Keratinocyte (primary cell): ENCODE measurements around the gene C16orf92. TPM values are rescaled to one million over a fixed set of nuclear protein-coding genes. Genes with fewer than 3 reads are reported as not detected.

Source experiments
- DNase-seq: peaks from one replicate; pipeline ENCODE4 v3.0.0-alpha.2; 2011; ENCODE audit warnings: low read depth, missing footprints, low spot score
- FAIRE-seq: peaks from 2 replicates; lab custom pipeline; 2011; peaks lifted over from hg19 to GRCh38; lab: Jason Lieb, UNC
- H2AFZ ChIP-seq: 2 replicates; pipeline ENCODE4 v1.6.0; 2012; ENCODE audit warnings: low read length, control low read depth, inconsistent platforms; ENCODE audit not compliant: control insufficient read depth
- H3K27ac ChIP-seq: 2 replicates; pipeline ENCODE4 v1.5.1; 2011; ENCODE audit warnings: low read length; ENCODE audit not compliant: control insufficient read depth, insufficient read depth
- H3K27me3 ChIP-seq: 3 replicates; pipeline ENCODE4 v1.6.0; 2011; ENCODE audit warnings: low read length; ENCODE audit not compliant: control insufficient read depth, insufficient read depth; ENCODE audit errors: extremely low read depth
- H3K36me3 ChIP-seq, 2 experiments: 2 replicates in 1 of 2; 3 replicates in 1 of 2; pipeline ENCODE4 v1.5.1; 2011; ENCODE audit warnings: low read length in 2 of 2, mild to moderate bottlenecking in 1 of 2; ENCODE audit not compliant: control insufficient read depth in 2 of 2, insufficient read depth in 2 of 2; ENCODE audit errors: extremely low read depth in 1 of 2
- H3K4me1 ChIP-seq: 3 replicates; pipeline ENCODE4 v1.5.1; 2011; ENCODE audit warnings: low read length; ENCODE audit not compliant: control insufficient read depth, insufficient read depth; ENCODE audit errors: extremely low read depth
- H3K4me2 ChIP-seq: 3 replicates; pipeline ENCODE4 v1.6.0; 2011; ENCODE audit warnings: low read depth, low read length; ENCODE audit not compliant: control insufficient read depth, insufficient read depth; ENCODE audit errors: extremely low read depth
- H3K4me3 ChIP-seq, 3 experiments: fragments of 200-600 bp in 1 of 3; sonication (generic) in 1 of 3; 2 replicates in 2 of 3; 3 replicates in 1 of 3; pipeline ENCODE4 v1.5.1; 2011 to 2016; ENCODE audit warnings: low read length in 3 of 3, mild to moderate bottlenecking in 3 of 3, control low read depth in 2 of 3, inconsistent platforms in 1 of 3, low read depth in 1 of 3, mixed read lengths in 1 of 3, mixed run types in 1 of 3, moderate library complexity in 1 of 3; ENCODE audit not compliant: control insufficient read depth in 2 of 3, insufficient read depth in 2 of 3; ENCODE audit errors: extremely low read depth in 1 of 3
- H3K79me2 ChIP-seq: 2 replicates; pipeline ENCODE4 v1.6.0; 2012; ENCODE audit warnings: low read length; ENCODE audit not compliant: control insufficient read depth, insufficient read depth
- H3K9ac ChIP-seq: 3 replicates; pipeline ENCODE4 v1.6.0; 2011; ENCODE audit warnings: low read length; ENCODE audit not compliant: control insufficient read depth, insufficient read depth; ENCODE audit errors: extremely low read depth
- H3K9me1 ChIP-seq: 3 replicates; pipeline ENCODE4 v1.6.0; 2011; ENCODE audit warnings: low read length; ENCODE audit not compliant: control insufficient read depth, insufficient read depth; ENCODE audit errors: extremely low read depth
- H3K9me3 ChIP-seq: 2 replicates; pipeline ENCODE4 v1.5.1; 2012; ENCODE audit warnings: low read depth, low read length; ENCODE audit not compliant: control insufficient read depth
- H4K20me1 ChIP-seq: 3 replicates; pipeline ENCODE4 v1.6.0; 2011; ENCODE audit warnings: low read length; ENCODE audit not compliant: control insufficient read depth, insufficient read depth; ENCODE audit errors: extremely low read depth
- CTCF ChIP-seq, 3 experiments: IDR thresholded peaks in 1 of 3; conservative IDR thresholded peaks in 1 of 3; optimal IDR thresholded peaks in 1 of 3; 2 replicates in 2 of 3; 3 replicates in 1 of 3; pipeline versions ENCODE3 to v1.5.1; 2011; ENCODE audit warnings: low read length in 3 of 3, mild to moderate bottlenecking in 3 of 3, moderate library complexity in 2 of 3, control low read depth in 1 of 3, inconsistent platforms in 1 of 3; ENCODE audit not compliant: insufficient read depth in 2 of 3; ENCODE audit errors: extremely low read depth in 1 of 3
- EZH2 ChIP-seq: IDR thresholded peaks from one replicate; pipeline ENCODE4 v1.6.1; 2012; ENCODE audit warnings: inconsistent platforms, mild to moderate bottlenecking, low read length, moderate library complexity
- dilution Hi-C: fragments of 300-500 bp; cut with MboI; formaldehyde crosslinking; loops from one replicate; pipeline ENCODE4 v1.7.0; 2020; ENCODE audit warnings: low sequenced_read_pairs; ENCODE audit not compliant: extremely low pct_ligation_motif_present
- polyA plus RNA-seq, 5 experiments: library from polyadenylated mRNA; depleted of rRNA in 3 of 5; stranded (reverse) in 3 of 5; stranded (forward) in 1 of 5; unstranded in 1 of 5; fragments of >200 nt; gene quantifications; 1 replicate in 1 of 5; 2 replicates in 3 of 5; 3 replicates in 1 of 5; pipeline versions ENCODE4 v1.2.1 to v1.2.3, GENCODE V29; 2011 to 2012; ENCODE audit warnings: missing spikeins in 2 of 5, low read depth in 1 of 5, low replicate concordance in 1 of 5

C16orf92 gene
- polyA plus RNA-seq, 1 donor (not counting 4 experiments of a cell fraction or from before 2014, with no cell fraction given), result not detected

DNA sequence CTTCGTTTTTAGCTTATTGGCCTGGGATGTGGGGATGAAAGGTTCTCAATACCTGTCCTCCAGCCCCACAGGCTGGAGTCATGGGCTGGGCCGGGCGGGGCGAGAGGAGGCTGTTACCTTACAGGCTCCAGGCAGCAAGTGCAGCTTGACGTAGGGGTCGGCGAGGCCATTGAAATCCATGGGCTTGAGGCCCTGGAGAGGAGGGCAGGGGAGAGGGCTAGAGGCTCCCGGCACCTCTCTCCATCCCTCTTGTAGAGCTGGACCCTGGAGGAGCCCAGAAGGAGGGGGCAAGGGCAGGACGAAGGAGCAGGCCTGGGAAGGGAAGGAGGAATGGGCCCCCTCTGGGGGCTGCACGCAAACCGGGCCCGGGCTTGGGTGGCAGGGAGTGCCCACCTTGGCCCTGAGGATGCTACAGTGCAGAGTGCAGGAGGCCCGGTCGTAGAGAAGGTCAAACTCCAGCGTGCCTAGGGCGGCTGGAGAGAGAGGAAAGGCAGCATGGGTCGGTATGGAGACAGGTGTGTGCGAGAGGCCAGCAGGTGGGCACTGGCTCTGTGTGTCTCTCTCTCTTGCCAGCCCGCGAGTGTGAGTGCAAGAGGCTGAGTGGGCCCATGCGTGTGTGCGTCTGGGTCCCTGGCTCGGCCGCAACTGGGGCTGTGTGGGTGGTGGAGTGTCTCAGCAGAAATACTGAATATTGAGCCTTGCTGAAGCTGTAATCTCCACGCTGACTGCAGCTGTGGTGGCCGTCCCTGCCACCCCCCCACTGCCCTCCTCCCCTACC is 13.7 kb upstream of the C16orf92 start:
- Histone ChIP-seq H3K4me2 (no peak overlapping the region), H3K36me3 (peaks cover 0 to 1% of the 10 kb centered on the region in 2 experiments), H3K4me3 (no peak overlapping the region), H3K9me3 (no peaks in the 10 kb centered on the region), H3K79me2 (no peaks in the 10 kb centered on the region), H3K4me1 (peaks cover 3% of the 10 kb centered on the region), H2AFZ (no peak overlapping the region), H3K9ac (no peak overlapping the region), H3K27ac (no peak overlapping the region), H3K27me3 (peaks cover 28% of the 10 kb centered on the region), H3K9me1 (no peaks in the 10 kb centered on the region), H4K20me1 (no peaks in the 10 kb centered on the region)
- dilution Hi-C loops, result no loop called here
- no peak for FAIRE-seq
- TF ChIP-seq EZH2, result no peak
- TF ChIP-seq CTCF (optimal IDR thresholded peaks at IDR 0.05 in 1 of 3, IDR thresholded peaks at IDR 0.05 in 1 of 3, conservative IDR thresholded peaks at IDR 0.05 in 1 of 3; ENCODE audit: extremely low read depth in 1 of 3, insufficient read depth in 2 of 3, low read length in 3 of 3), result no peak
- no peak for DNase-seq

DNA sequence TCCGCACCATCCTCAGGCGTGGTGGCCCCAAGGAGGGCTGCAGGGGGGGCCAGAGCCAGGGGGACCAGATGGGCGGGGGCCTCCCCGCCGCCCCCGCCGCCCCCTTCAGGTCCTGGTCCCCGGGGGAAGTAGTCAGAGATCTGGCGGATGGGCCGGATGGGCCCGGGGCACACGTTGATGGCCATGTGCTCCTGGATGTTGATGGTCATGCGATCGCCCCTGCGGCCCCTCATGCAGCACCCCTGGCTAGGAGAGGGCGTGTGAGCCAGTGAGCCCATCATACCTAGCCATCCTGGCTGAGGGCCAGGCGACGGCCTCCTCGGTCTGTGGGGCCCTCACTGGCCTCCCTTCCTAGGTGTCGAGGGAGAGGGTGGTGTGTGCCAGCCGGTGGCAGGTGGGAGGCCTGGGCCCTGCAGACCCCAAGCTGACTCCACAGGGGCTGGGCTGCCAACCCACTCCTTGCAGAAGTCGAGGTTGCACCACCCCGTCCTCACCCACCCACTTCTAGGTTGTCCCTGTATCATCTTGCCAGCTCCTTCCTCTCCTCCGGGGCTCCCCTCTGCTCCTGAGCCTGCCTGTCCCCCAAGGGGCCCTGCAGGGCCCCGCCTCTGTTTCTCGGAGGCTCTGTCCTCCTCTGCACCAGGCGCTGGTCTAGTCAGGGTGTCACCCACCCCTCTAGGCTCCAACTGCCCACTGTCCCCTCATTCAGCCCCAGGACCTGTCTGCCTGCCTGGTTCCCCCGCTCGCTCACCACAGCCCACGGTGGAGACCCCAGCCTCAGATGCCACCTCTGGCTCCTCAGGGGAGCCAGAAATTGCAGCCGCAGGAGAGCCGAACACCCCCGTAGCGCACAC is 12.8 kb upstream of the C16orf92 start:
- no peaks in the 10 kb centered on the region for H3K9me1 ChIP-seq
- H3K4me3 ChIP-seq, result peak overlapping the region in 2 of 3 experiments; percentile 18 to 32
- H3K4me1 ChIP-seq, result peaks cover 3% of the 10 kb centered on the region
- H3K27me3 ChIP-seq, result peaks cover 28% of the 10 kb centered on the region
- peak overlapping the region; percentile 48 for H3K4me2 ChIP-seq
- no peaks in the 10 kb centered on the region for H3K9me3 ChIP-seq
- no peak overlapping the region for H3K27ac ChIP-seq
- DNase-seq, result no peak
- TF ChIP-seq CTCF (optimal IDR thresholded peaks at IDR 0.05 in 1 of 3, IDR thresholded peaks at IDR 0.05 in 1 of 3, conservative IDR thresholded peaks at IDR 0.05 in 1 of 3; ENCODE audit: extremely low read depth in 1 of 3, insufficient read depth in 2 of 3, low read length in 3 of 3) (no peak), EZH2 (peak; percentile 70)
- no peak overlapping the region for H3K9ac ChIP-seq
- no peak for FAIRE-seq
- dilution Hi-C loops, result no loop called here
- H2AFZ ChIP-seq, result no peak overlapping the region
- no peaks in the 10 kb centered on the region for H4K20me1 ChIP-seq
- H3K79me2 ChIP-seq, result no peaks in the 10 kb centered on the region
- H3K36me3 ChIP-seq, result peaks cover 0 to 1% of the 10 kb centered on the region in 2 experiments
